ENCODE results near the gene PSMB5. TPM values are rescaled to one million over a fixed set of nuclear protein-coding genes. Genes with fewer than 3 reads are reported as not detected.
A peak's percentile ranks its signal among the peaks of the same experiment; 100 is the strongest.

PSMB5 gene
- total and polyA plus RNA-seq, 9 of the 15 experiments (the other 6 are each of a cell fraction or from before 2014, with no cell fraction given), result 198 to 1,870 (median 269) TPM

- TF ChIP-seq SMC3 (conservative IDR thresholded peaks at IDR 0.05; ENCODE audit: insufficient read depth, low read depth, low read length) (no peak), MYNN (IDR thresholded peaks at IDR 0.05) (peak; percentile 78; the same call in 1 of the 2 replicates), MYNN (CRISPR knock-in tag; IDR thresholded peaks at IDR 0.05) (no peak), NCOA6 (IDR thresholded peaks at IDR 0.05) (no peak), SAFB (IDR thresholded peaks at IDR 0.05; ENCODE audit: borderline replicate concordance, low read depth, low read length) (peak; percentile 82), HEY1 (CRISPR knock-in tag; IDR thresholded peaks at IDR 0.05; ENCODE audit: borderline replicate concordance) (no peak), PHF20 (IDR thresholded peaks at IDR 0.05; ENCODE audit: partially characterized antibody) (no peak), ZBTB40 (IDR thresholded peaks at IDR 0.05) (0 out of 2 replicates have a peak, but pooled peaks have one; percentile 53), ZBTB40 (CRISPR knock-in tag; IDR thresholded peaks at IDR 0.05) (no peak), CBFA2T2 (conservative IDR thresholded peaks at IDR 0.05) (no peak), RFX7 (CRISPR knock-in tag; IDR thresholded peaks at IDR 0.05) (no peak), JUND (IDR thresholded peaks at IDR 0.05; ENCODE audit: borderline replicate concordance, low read depth, low read length) (peak; percentile 84), JUND (tag; IDR thresholded peaks at IDR 0.05; ENCODE audit: borderline replicate concordance, low read depth, low read length) (no peak; the same call in 2 of the 3 replicates), ZNF347 (CRISPR knock-in tag; IDR thresholded peaks at IDR 0.05; ENCODE audit: low read depth) (no peak), ZZZ3 (IDR thresholded peaks at IDR 0.05) (no peak), ZBTB11 (CRISPR knock-in tag; IDR thresholded peaks at IDR 0.05) (peak in 1 of 3 experiments; percentile 75; a peak in 1 of 6 replicates)
Observed at GRCh38 chr14:23006544-23007419, 27.9 kb downstream of the PSMB5 start (continued).
